Dermis lymphatic vessel endothelial cell (primary cell): Measurements from ENCODE around the gene PSMD14. TPM values are rescaled to one million over a fixed set of nuclear protein-coding genes. Genes with fewer than 3 reads are reported as not detected.

Experiments used
- total RNA-seq: library from RNA; depleted of rRNA; stranded (reverse); fragments of >200 nt; gene quantifications from 2 replicates; pipeline ENCODE4 v1.2.1, GENCODE V29; 2014

PSMD14 gene
- total RNA-seq = 54.4 and 59.1 TPM in 2 replicates

GRCh38 chr2:161308178-161308955, at the start of gene PSMD14:
PSMD14 (plus strand) TSS chr2:161308425; CDS start chr2:161318826, 10,401 bp downstream.

GRCh38 chr2:161415987-161416707, 107.9 kb downstream of the PSMD14 start, which contains the start of gene TBR1:
TBR1 (plus strand) TSS chr2:161416297; CDS start chr2:161416411, 114 bp downstream.

Other genes starting within 250 kb of the PSMD14 start
- 66.3 and 70.8 TPM in 2 replicates for gene TANK, start 148.0 kb upstream of the PSMD14 start, total RNA-seq
- under 0.01 and 0.09 TPM in 2 replicates for gene TBR1, start 107.9 kb downstream of the PSMD14 start, total RNA-seq